Measurements from ENCODE around the gene FMO1.
"Not testable (repeated sequence)": the region's sequence is repeated elsewhere in the genome, so short reads cannot be mapped to it uniquely, and the experiment has no call there.

Gene FMO1

GRCh38 chr1:171231326-171231725, 17.0 kb upstream of the FMO1 start:
- in situ Hi-C loops (cut with HindIII; ENCODE audit: low sequenced_read_pairs) = no loop called here

GRCh38 chr1:171233183-171233582, 15.1 kb upstream of the FMO1 start:
- in situ Hi-C loops (cut with HindIII; ENCODE audit: low sequenced_read_pairs) = no loop called here

DNA sequence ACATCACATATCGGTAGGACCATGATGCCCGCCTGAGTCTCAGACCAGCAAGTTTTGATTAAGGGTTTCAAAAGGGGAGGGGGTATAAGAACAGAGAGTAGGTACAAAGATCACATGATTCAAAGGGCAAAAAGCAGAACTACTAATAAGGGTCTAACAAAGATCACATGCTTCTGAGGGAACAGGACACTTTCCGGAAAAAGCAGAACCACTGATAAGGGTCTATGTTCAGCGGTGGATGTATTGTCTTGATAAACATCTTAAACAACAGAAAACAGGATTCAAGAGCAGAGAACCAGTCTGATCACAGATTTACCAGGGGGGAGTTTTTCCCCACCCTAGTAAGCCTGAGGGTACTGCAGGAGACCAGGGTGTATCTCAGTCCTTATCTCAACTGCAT, 12.1 kb upstream of the FMO1 start:
- in situ Hi-C loops (cut with HindIII; ENCODE audit: low sequenced_read_pairs) = not testable (repeated sequence)

GRCh38 chr1:171243878-171244277, 4.4 kb upstream of the FMO1 start:
- in situ Hi-C loops (cut with HindIII; ENCODE audit: low sequenced_read_pairs) = no loop called here

DNA sequence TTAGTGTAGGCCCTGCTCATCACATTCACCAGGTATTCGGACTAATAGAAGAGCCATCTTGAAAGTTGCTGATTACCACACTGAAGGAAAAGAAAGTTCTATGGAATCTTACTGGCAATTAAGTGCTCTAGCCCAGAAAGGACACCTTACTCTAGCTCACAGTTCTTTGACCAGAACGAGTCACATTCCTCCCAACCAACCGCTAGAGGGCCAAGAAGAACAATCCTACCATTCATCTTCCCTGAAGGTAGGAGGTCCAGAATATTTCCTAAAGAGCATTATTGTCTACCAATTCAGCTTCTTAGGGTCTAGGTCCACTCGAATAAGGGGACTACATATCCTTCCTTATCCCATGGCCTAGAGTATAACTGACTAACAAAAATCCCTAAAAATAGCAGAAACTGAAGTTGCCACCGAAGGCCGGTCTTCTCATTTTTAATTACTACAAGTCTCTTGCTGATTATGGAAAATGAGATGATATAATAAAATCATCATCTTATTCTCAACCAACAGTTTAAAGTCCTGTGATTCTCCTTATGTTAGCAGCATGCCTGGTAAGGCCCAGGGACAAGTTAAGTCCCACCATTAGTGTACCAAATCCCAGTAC, 2.7 kb upstream of the FMO1 start:
- in situ Hi-C loops (cut with HindIII; ENCODE audit: low sequenced_read_pairs) = no loop called here

DNA sequence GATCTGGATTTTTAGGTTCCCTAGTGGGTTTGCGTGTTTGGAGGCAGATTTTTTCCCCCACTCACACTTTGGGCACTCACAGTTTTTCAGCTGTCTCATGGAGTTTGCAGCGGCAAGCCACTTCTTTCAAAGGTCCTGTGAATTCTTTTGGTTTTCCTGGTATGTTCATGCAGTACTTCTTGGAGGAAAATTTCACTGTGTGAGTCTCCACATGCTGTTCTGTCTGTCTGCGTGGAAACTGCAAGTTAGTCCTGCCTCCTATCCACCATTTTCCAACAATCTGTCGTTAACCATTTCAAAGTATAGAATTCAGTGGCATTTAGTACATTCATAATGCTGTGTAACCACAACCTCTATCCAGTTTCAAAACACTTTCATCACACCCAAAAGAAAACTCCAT, 793 bp upstream of the FMO1 start:
- in situ Hi-C loops (cut with HindIII; ENCODE audit: low sequenced_read_pairs) = no loop called here

- in situ Hi-C loops (cut with HindIII; ENCODE audit: low sequenced_read_pairs) = no loop called here
Observed at GRCh38 chr1:171248841-171249240, 547 bp downstream of the FMO1 start.

DNA sequence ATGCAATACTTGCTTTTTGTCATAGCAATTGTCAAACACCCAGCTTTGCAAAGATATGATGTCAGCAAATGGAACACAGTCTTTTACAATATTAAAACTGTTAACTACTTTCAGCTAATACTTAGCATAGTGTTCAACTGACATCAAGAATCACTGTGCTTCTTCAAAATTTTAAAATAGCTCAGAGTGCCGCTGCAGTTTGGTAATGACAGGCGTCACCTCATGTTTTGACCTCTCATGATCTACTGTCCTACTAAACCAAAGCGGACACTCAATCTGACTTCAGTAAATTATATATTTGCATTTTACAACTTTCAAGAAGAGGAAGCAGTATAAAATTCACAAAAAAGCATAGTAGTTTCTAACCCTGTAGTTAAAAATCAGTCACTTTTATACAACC, 2.0 kb downstream of the FMO1 start:
- in situ Hi-C loops (cut with HindIII; ENCODE audit: low sequenced_read_pairs) = no loop called here

DNA sequence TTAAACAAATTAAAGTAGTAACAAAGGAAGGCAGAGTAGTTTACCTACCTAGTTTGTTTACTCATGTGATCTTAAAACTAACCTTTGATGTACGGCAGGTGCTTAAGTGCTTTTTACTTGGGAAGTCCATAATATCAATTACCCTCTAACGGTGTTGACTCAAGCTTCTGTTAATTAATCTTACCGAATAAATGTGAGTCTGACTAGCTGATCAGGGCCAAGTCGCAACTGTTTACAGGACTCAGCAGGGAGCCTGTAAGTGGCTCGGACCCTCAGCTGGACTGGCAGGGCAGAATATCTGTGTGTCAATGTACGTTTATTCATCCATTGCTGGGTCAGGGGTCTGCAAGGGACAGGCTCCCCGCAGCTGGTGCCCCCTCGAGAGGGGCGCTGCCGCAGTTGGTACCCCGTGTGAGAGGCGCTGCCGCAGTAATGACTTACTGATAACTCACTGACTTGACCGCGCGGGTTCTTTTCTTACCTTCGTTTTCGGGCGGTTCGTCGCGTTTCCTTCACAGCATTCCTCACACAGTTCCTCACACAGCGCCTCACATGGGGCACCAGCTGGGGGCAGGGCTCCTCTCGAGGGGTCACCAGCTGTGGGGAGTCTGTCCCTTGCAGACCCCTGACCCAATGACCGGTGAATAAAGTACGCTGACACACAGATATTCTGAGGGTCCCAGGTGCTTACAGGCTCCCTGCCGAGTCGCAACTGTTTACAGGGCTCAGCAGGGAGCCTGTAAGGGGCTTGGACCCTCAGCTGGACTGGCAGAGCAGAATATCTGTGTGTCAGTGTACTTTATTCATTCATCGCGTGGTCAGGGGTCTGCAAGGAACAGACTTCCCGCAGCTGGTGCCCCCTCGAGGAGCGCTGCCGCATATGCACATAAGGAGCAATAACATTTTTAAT, 3.0 kb downstream of the FMO1 start:
- in situ Hi-C loops (cut with HindIII; ENCODE audit: low sequenced_read_pairs) = no loop called here

DNA sequence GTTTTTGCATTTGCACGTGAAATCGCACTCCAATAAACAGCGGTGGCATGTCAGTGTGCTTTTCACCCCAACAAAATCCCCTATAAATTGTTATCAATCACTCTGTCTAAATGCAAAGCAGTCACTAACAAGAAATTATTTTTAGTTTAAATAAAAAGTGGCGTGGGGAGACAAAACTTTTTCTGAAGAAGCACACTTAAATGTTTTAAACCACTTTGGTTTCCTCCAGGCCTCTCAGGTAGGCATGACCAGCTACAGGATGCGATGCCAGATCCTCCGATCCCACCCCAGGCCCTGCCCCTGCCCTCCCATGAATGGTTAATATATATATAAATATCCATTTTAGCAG, 3.6 kb downstream of the FMO1 start:
- in situ Hi-C loops (cut with HindIII; ENCODE audit: low sequenced_read_pairs) = no loop called here

DNA sequence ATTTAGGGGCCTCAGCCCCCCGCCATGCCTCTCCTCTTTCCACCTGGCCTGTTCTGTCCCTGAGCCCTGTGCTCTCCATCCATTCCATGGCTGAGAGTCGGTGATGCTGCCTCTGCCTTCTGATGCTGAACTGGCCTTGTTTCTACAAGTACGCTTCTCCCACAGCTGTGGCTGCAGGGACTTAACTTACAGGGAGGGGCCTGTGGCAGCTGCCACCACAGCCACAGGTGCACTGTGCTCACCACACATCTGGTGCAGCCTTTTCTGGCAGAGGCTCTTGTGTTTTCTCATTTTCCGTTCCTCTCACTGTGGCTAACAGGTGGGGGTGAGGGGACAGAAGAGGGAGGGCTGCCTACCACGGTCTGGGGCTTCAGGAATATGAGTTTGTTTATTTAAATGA, 4.2 kb downstream of the FMO1 start:
- in situ Hi-C loops (cut with HindIII; ENCODE audit: low sequenced_read_pairs) = no loop called here

GRCh38 chr1:171254859-171255258, 6.6 kb downstream of the FMO1 start:
- in situ Hi-C loops (cut with HindIII; ENCODE audit: low sequenced_read_pairs) = no loop called here

GRCh38 chr1:171256940-171257606, 8.8 kb downstream of the FMO1 start:
- in situ Hi-C loops (cut with HindIII; ENCODE audit: low sequenced_read_pairs) = no loop called here

DNA sequence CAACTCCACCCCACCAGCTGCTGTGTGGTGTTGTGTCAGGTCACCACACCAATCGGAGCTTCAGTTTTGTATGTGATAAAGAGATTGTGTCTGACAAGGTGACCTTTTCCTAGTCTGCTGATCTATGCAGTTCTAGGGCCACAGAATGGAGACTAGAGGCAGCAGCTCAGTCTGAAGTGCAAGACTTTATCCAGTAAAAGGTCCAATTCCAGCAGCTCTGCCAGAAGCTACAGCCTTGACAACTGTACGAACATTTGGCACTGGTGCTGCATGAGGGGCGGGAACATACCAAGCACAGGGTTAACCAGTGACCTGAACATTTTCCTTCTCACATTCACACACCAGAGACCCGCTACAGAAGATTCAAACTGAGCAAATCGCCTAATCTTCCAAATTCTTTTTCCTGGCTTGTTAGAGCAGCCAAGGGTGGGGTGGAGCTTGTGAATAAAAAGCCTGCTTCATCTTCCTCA, 9.3 kb downstream of the FMO1 start:
- in situ Hi-C loops (cut with HindIII; ENCODE audit: low sequenced_read_pairs) = no loop called here

- in situ Hi-C loops (cut with HindIII; ENCODE audit: low sequenced_read_pairs) = no loop called here
Observed at GRCh38 chr1:171258429-171258828, 10.1 kb downstream of the FMO1 start.

DNA sequence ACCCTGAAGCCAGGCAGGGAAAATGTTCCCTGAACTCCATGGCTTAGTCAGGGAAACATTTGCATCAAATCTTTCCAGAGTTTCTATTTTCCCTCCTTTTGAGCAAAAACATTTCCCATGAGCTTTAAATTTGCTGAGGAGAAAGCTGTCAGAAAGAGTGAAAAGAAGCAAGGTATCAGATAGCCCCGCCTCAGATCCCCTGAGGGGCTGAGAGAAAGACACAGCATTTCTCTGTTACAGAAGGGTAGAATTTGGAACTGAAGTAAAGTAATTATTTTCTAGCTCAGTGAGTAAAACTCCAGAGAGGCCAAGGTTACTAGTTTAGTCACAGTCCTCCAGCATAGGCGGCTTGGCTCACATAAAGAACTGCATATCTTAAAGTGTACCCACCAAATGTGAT, 10.6 kb downstream of the FMO1 start:
- in situ Hi-C loops (cut with HindIII; ENCODE audit: low sequenced_read_pairs) = no loop called here

DNA sequence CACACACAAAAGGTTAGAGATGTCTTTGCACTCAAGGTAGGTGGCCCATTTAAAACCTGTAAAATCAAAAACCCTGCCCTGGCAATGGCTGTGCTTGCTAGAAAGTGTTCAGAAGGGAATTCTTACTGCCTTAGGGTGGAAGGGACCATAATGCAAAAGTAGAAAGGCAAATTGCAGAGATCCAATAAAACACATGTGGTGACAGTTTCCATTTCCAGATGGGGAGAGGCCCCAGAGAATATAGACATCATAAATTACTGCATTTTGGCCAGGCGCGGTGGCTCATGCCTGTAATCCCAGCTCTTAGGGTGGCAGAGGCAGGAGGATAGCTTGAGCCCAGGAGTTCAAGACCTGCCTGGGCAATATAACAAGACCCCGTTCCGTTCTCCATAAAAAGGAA, 13.0 kb downstream of the FMO1 start:
- in situ Hi-C loops (cut with HindIII; ENCODE audit: low sequenced_read_pairs) = loop anchor here (5.0 kb wide), 1 partner anchor 89 kb away; no protein-coding TSS in a partner anchor

DNA sequence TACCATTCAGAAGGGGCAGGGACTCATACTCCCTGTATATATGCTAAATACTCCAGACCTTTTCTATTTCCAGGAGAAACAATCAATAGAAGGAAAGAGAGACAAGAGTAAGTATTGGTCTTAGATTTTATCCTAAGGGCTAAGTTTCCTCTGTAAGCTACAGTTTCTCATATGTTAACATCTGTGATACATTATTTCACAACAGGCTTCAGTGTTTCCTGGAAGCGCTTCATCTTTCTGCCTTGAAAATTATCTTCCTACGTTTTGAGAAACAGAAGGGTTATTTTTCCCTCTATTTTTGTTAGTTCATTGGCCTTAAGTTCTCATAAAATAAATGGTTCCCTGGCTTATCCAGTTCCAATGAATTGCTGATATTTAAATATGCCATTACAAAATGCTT, 15.6 kb downstream of the FMO1 start:
- in situ Hi-C loops (cut with HindIII; ENCODE audit: low sequenced_read_pairs) = loop anchor here (5.0 kb wide), 1 partner anchor 92 kb away; no protein-coding TSS in a partner anchor

DNA sequence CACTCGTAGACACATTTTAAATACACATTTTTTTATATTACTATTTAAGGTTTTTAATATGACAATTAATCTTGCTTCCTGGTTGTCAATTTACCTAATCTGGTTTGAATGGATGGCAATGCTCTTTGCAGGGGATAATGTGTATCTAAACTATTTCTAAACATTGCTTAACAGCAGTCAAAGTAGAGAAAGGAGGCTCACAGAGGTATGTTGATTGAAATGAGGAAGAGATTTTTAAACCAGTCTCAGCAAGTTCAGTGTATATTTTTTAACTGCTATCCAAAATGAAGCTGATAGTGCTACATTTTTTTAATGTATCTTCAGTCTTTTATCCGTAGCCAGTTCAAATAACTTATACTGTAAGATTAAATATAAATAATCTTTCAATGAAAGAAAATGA, 17.4 kb downstream of the FMO1 start:
- in situ Hi-C loops (cut with HindIII; ENCODE audit: low sequenced_read_pairs) = no loop called here

DNA sequence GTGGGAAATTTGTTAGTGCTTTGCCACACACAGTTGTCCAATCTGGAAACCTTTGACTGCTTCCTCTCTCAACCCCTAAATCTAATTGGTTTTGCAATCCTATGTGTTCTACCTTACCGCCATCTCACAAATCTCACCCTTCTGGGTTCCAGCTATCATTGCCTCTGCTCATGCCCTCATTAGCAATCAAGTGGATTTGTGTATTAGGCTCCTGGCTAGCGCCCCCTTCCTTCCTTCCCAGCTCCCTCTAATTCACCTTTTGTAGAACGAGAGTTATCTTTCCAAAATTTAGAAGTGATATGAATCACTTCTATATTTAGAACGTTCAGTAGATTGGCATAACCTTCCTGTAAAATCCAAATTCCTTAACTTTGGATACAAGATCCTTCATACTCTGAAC, 18.6 kb downstream of the FMO1 start:
- in situ Hi-C loops (cut with HindIII; ENCODE audit: low sequenced_read_pairs) = no loop called here

- in situ Hi-C loops (cut with HindIII; ENCODE audit: low sequenced_read_pairs) = no loop called here
Observed at GRCh38 chr1:171267391-171267790, 19.1 kb downstream of the FMO1 start.

GRCh38 chr1:171270806-171271205, 22.5 kb downstream of the FMO1 start:
- in situ Hi-C loops (cut with HindIII; ENCODE audit: low sequenced_read_pairs) = no loop called here
